SU-DHL-6 (cell line): ENCODE measurements around the gene RAP1GAP2.
"Not testable (repeated sequence)": the region's sequence is repeated elsewhere in the genome, so short reads cannot be mapped to it uniquely, and the experiment has no call there.

Experiments
- H2AFZ ChIP-seq: fragments of 200-600 bp; sonication (generic); 2 replicates; pipeline ENCODE4 v1.6.1; 2014; ENCODE audit warnings: low read depth, mild to moderate bottlenecking, moderate library complexity, mixed read lengths, antibody characterized with exemption, low read length; ENCODE audit not compliant: severe bottlenecking
- H3F3A ChIP-seq: fragments of 200-600 bp; shearing (Covaris generic); 2 replicates; pipeline ENCODE4 v1.6.0; 2016; ENCODE audit warnings: antibody characterized with exemption, mild to moderate bottlenecking; ENCODE audit not compliant: insufficient read depth
- H3K27ac ChIP-seq: fragments of 200-600 bp; sonication (generic); 2 replicates; pipeline ENCODE4 v1.5.1; 2016; ENCODE audit warnings: low read depth, mild to moderate bottlenecking, low read length, moderate library complexity, mixed read lengths
- H3K27me3 ChIP-seq: fragments of 200-600 bp; sonication (generic), shearing (Covaris generic); 2 replicates; pipeline ENCODE4 v1.6.0; 2014; ENCODE audit warnings: mild to moderate bottlenecking, low read length
- H3K36me3 ChIP-seq: fragments of 200-600 bp; sonication (generic); 2 replicates; pipeline ENCODE4 v1.6.1; 2014; ENCODE audit warnings: mild to moderate bottlenecking, low read length, mixed read lengths
- H3K4me2 ChIP-seq: fragments of 300-600, 200-600 bp; shearing (Covaris generic), sonication (generic); 2 replicates; pipeline ENCODE4 v1.6.0; 2014; ENCODE audit warnings: low read length, low read depth, mild to moderate bottlenecking; ENCODE audit not compliant: poor library complexity, severe bottlenecking
- H3K4me3 ChIP-seq: fragments of 200-600 bp; sonication (generic); 2 replicates; pipeline ENCODE4 v1.5.1; 2014; ENCODE audit warnings: antibody characterized with exemption, low read length, mild to moderate bottlenecking, mixed read lengths; ENCODE audit not compliant: insufficient read depth, poor library complexity, severe bottlenecking
- H3K79me2 ChIP-seq: fragments of 200-600 bp; sonication (generic); 2 replicates; pipeline ENCODE4 v1.6.1; 2014; ENCODE audit warnings: mild to moderate bottlenecking, low read length, moderate library complexity; ENCODE audit not compliant: insufficient read depth
- H3K9ac ChIP-seq: fragments of 200-600 bp; sonication (generic); 2 replicates; pipeline ENCODE4 v1.7.0; 2014; ENCODE audit warnings: mild to moderate bottlenecking, low read length
- H3K9me2 ChIP-seq: fragments of 200-600 bp; sonication (generic); replicated peaks from 2 replicates; pipeline ENCODE4 v1.6.1; 2014; ENCODE audit warnings: low read length; ENCODE audit not compliant: insufficient read depth
- H3K9me3 ChIP-seq: fragments of 200-600 bp; sonication (generic); 2 replicates; pipeline ENCODE4 v1.6.1; 2014; ENCODE audit warnings: low read length, mixed read lengths; ENCODE audit not compliant: insufficient read depth
- H4K20me1 ChIP-seq: fragments of 200-600 bp; sonication (generic); 2 replicates; pipeline ENCODE4 v1.6.1; 2014; ENCODE audit warnings: low read depth, mild to moderate bottlenecking, antibody characterized with exemption, low read length, moderate library complexity, mixed read lengths
- EZH2phosphoT487 ChIP-seq: fragments of 200-600 bp; sonication (generic), shearing (Covaris generic); conservative IDR thresholded peaks from 2 replicates; pipeline ENCODE4 v1.6.1; 2018; ENCODE audit warnings: mild to moderate bottlenecking, antibody characterized with exemption, low read length, moderate library complexity, mixed read lengths
- TF ChIP-seq, protein P1 (sequence below): fragments of 200-600 bp; sonication (generic); IDR thresholded peaks from one replicate; pipeline ENCODE4 v1.5.1; 2017; ENCODE audit warnings: antibody characterized with exemption, mild to moderate bottlenecking, low read length, moderate library complexity; ENCODE audit not compliant: insufficient read depth, poor library complexity, severe bottlenecking

Gene RAP1GAP2

DNA sequence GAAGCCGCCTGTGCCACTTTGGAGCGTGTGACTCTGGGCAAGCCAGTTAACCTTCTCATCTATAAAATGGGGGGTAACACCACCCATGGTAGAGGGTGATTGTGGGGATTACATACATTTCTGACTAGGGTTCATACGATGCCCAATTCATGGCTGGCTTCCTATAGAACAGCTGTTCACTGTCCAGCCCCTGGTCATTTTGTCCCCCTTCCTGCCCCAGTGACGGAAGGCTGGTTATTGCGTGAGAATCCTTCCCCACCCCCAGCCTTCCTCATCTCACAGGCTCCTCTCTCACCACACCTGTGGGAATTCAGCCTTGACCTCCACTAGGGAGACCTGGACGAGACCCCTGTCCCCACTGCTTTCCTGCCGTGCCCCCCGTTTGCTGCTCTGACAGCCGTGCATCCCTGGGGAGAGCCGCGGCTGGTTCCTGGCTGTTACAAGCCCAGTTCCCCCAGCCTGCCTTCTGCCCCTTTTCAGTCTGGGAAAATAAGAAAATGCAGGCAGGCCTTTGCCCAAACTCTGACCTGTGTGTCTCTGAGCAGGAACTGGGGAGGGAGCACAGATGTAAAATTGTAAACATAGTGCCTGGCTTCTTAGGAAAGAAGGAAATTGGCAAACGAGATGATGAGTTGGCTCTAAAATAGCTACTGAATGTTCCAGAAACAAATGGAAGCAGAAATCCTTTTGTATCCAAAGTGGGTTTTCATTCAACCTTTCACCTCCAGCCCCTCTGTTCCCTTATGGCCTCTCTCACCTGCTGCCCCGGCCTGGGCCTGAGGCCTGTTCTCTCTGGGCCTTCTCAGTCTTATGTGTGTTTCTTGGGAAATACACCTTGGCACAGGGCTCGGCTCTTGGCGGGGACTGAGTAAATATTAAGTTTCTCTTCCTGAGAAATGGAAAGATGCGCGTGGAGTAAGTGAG, 199.9 kb downstream of the RAP1GAP2 start:
- Histone ChIP-seq H3K9me2 (no peaks in the 10 kb centered on the region), H3K27ac (no peak overlapping the region), H3K36me3 (no peaks in the 10 kb centered on the region), H3F3A (no peaks in the 10 kb centered on the region), H3K27me3 (no peaks in the 10 kb centered on the region), H3K9me3 (no peaks in the 10 kb centered on the region), H3K9ac (no peak overlapping the region), H3K79me2 (no peaks in the 10 kb centered on the region), H3K4me3 (no peak overlapping the region), H4K20me1 (no peaks in the 10 kb centered on the region), H2AFZ (no peak overlapping the region), H3K4me2 (no peak overlapping the region)
- TF ChIP-seq EZH2phosphoT487: no peak
- TF ChIP-seq, protein P1, sequence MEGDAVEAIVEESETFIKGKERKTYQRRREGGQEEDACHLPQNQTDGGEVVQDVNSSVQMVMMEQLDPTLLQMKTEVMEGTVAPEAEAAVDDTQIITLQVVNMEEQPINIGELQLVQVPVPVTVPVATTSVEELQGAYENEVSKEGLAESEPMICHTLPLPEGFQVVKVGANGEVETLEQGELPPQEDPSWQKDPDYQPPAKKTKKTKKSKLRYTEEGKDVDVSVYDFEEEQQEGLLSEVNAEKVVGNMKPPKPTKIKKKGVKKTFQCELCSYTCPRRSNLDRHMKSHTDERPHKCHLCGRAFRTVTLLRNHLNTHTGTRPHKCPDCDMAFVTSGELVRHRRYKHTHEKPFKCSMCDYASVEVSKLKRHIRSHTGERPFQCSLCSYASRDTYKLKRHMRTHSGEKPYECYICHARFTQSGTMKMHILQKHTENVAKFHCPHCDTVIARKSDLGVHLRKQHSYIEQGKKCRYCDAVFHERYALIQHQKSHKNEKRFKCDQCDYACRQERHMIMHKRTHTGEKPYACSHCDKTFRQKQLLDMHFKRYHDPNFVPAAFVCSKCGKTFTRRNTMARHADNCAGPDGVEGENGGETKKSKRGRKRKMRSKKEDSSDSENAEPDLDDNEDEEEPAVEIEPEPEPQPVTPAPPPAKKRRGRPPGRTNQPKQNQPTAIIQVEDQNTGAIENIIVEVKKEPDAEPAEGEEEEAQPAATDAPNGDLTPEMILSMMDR: no peak

DNA sequence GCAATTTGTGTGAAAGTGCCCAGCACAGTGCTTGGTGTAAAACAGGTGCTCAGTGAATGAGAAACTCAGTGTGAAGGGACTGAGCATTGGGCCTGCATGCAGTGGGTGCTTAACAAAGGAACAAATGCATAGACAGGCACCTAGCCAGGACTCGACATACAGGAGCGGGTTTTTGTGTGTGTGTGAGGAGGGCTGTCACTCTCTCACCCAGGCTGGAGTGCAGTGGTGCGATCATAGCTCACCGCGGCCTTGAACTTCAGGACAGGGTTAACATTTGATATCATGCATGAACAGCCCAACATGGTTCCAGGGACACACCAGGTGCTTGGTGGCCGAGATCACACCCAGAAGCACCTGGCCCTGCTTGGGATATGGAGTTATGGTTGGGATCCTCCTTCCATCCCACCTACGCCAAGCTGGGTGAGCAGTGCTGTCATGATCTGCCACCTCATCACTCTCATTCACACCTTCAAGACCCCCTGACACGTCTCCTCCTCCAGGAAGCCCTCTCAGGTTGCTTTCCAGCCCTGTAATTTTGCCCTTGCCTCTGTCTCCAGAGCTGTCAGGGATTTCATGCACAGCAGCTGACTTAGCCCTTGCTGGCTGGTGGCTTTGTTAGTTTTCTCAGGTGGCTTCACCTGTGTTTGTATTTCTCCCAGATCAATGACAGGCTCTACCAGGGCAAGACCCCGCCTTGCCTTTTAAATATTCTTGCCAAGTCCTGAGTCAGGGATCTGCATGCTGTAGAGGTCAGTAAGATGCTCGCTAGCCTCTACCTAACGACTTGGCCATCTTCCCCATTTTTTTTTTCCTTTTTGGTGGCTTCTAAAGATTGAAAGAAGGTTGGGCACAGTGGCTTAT, 200.8 kb downstream of the RAP1GAP2 start:
- Histone ChIP-seq H3K27ac (no peak overlapping the region), H4K20me1 (no peaks in the 10 kb centered on the region), H3K9me3 (no peaks in the 10 kb centered on the region)

DNA sequence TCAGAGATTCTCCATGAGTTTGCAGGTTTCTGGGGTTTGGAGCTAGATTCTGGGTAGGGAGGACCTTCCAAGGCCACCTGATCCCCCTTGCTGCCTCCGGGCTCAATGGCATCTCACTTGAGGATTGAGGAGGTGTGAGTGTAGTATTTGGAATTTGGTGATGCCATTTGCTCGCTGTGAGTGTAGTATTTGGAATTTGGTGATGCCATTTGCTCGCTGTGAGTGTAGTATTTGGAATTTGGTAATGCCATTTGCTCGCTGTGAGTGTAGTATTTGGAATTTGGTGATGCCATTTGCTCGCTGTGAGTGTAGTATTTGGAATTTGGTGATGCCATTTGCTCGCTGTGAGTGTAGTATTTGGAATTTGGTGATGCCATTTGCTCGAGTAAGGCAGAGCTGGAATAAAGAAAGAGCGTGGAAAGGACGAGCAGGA, 202.2 kb downstream of the RAP1GAP2 start:
- H3K4me2 ChIP-seq, H4K20me1 ChIP-seq, H3K9me2 ChIP-seq, H2AFZ ChIP-seq, H3K79me2 ChIP-seq, H3K27ac ChIP-seq, H3K4me3 ChIP-seq, H3K36me3 ChIP-seq, H3K9ac ChIP-seq, H3K27me3 ChIP-seq, H3K9me3 ChIP-seq: not testable (repeated sequence)
- H3F3A ChIP-seq: peaks cover 19% of the 10 kb centered on the region

More for the DNA sequence above, 200.8 kb downstream of the RAP1GAP2 start:
- no peaks in the 10 kb centered on the region for H3K79me2 ChIP-seq
- H3K4me2 ChIP-seq: no peak overlapping the region
- no peak overlapping the region for H3K4me3 ChIP-seq
- TF ChIP-seq, protein P1: no peak
- no peak for TF ChIP-seq EZH2phosphoT487
- no peaks in the 10 kb centered on the region for H3K36me3 ChIP-seq
- no peak overlapping the region for H2AFZ ChIP-seq
- H3K9me2 ChIP-seq: no peaks in the 10 kb centered on the region
- H3F3A ChIP-seq: peaks cover 6% of the 10 kb centered on the region
- H3K9ac ChIP-seq: no peak overlapping the region
- no peaks in the 10 kb centered on the region for H3K27me3 ChIP-seq
